MM.1S (cell line): ENCODE measurements around the gene ENOPH1.

Source experiments
- DNase-seq: peaks from one replicate; pipeline ENCODE4 v3.0.0-alpha.2; 2015
- H2AFZ ChIP-seq: fragments of 300-600 bp; sonication (generic); 2 replicates; pipeline ENCODE4 v1.6.0; 2016; ENCODE audit warnings: antibody characterized with exemption, low read length
- H3F3A ChIP-seq: fragments of 300-600 bp; sonication (generic); 2 replicates; pipeline ENCODE4 v1.6.1; 2016; ENCODE audit warnings: mild to moderate bottlenecking, antibody characterized with exemption, low read length, moderate library complexity, mixed read lengths; ENCODE audit not compliant: insufficient read depth
- H3K27ac ChIP-seq: fragments of 300-600 bp; sonication (generic); 2 replicates; pipeline ENCODE4 v1.5.1; 2016; ENCODE audit warnings: mild to moderate bottlenecking, low read length
- H3K27me3 ChIP-seq: fragments of 300-600 bp; sonication (generic); replicated peaks from 2 replicates; pipeline ENCODE4 v1.6.0; 2016; ENCODE audit warnings: low read length; ENCODE audit not compliant: insufficient read depth
- H3K36me3 ChIP-seq: fragments of 300-600 bp; sonication (generic); replicated peaks from 2 replicates; pipeline ENCODE4 v1.6.1; 2016; ENCODE audit warnings: mild to moderate bottlenecking, low read length, mixed read lengths; ENCODE audit not compliant: insufficient read depth
- H3K4me1 ChIP-seq: fragments of 300-600 bp; sonication (generic); 2 replicates; pipeline ENCODE4 v1.6.1; 2016; ENCODE audit warnings: low read length, mixed read lengths
- H3K4me2 ChIP-seq: fragments of 300-600 bp; sonication (generic); 2 replicates; pipeline ENCODE4 v1.6.0; 2016; ENCODE audit warnings: low read depth, low read length
- H3K4me3 ChIP-seq: fragments of 300-600 bp; sonication (generic); 2 replicates; pipeline ENCODE4 v1.5.1; 2016; ENCODE audit warnings: low read length, mixed read lengths
- H3K79me2 ChIP-seq: fragments of 300-600 bp; sonication (generic); 2 replicates; pipeline ENCODE4 v1.6.1; 2016; ENCODE audit warnings: mixed run types, low read length, mixed read lengths
- H3K9ac ChIP-seq: fragments of 300-600 bp; sonication (generic); 2 replicates; pipeline ENCODE4 v1.6.1; 2016; ENCODE audit warnings: low read length, mixed read lengths
- H3K9me2 ChIP-seq: fragments of 300-600 bp; sonication (generic); replicated peaks from 2 replicates; pipeline ENCODE4 v1.6.1; 2016; ENCODE audit warnings: mild to moderate bottlenecking, low read length, mixed read lengths; ENCODE audit not compliant: insufficient read depth
- H3K9me3 ChIP-seq: fragments of 300-600 bp; sonication (generic); replicated peaks from 2 replicates; pipeline ENCODE4 v1.6.1; 2016; ENCODE audit warnings: mild to moderate bottlenecking, low read length, mixed read lengths; ENCODE audit not compliant: insufficient read depth
- H4K20me1 ChIP-seq: fragments of 300-600 bp; sonication (generic); 2 replicates; pipeline ENCODE4 v1.6.1; 2016; ENCODE audit warnings: mild to moderate bottlenecking, low read length, moderate library complexity, mixed read lengths; ENCODE audit not compliant: insufficient read depth
- EZH2 ChIP-seq: fragments of 300-600 bp; sonication (generic); optimal IDR thresholded peaks from 2 replicates; pipeline ENCODE3; 2017; ENCODE audit warnings: low read depth, mild to moderate bottlenecking, antibody characterized with exemption, low read length, mixed read lengths
- EZH2phosphoT487 ChIP-seq: fragments of 300-600 bp; sonication (generic); IDR thresholded peaks from 2 replicates; pipeline ENCODE4 v1.6.1; 2018; ENCODE audit warnings: antibody characterized with exemption, low read length
- TF ChIP-seq, protein P1 (sequence below): fragments of 300-600 bp; sonication (generic); IDR thresholded peaks from 2 replicates; pipeline ENCODE4 v1.5.1; 2016; ENCODE audit warnings: antibody characterized with exemption, low read length, mixed read lengths

The ENOPH1 gene

DNA sequence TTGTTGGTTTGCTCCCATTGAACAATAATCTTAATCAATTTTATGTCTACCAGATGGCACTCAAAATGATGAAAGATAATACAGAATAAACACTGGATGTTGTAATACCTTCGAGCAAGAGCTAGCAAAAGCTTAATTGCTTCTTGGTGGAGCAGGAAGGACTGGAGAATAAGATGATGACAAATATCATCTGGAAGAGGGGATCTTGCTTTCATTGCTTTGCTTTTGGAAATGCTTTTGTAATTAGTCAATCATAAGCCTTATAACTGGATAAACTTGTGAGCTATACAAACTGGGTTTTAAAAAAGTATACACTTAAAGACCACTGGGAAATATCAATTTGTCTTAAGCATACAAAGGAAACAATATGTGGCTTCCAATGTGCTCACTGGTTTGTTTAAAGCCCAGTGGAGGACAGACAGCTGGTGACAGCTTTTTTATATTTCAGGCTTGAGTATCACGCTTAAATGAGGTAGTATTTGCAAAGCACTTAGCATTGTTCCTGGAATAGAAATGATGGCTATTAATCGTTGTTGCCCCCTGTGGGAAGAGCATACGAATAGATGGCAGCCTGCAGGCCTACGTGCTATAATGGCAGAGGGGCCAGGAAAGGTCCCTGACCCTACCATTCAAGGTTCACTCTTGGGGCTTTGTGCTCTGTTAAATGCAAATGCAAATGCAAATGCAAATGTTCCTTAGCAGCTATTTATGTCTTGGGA, 70.2 kb downstream of the ENOPH1 start:
- Histone ChIP-seq H3K79me2 (no peaks in the 10 kb centered on the region), H3K4me2 (no peak overlapping the region)
- DNase-seq = no peak

DNA sequence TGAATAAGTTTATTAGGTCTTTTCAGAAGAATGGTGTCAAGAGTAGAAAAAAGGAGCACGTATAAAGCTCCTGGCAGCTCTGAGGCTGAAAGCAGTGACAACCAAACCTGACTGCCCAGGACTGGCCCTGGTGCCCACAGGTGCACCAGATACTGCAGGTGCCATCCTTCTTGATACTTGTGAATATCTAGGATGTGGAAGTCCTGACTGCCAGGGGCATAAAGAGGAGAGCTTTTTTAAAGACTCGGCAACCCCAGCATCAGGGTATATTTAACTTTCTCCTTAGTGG, 70.7 kb downstream of the ENOPH1 start:
- Histone ChIP-seq H3F3A (no peaks in the 10 kb centered on the region), H3K9me2 (no peaks in the 10 kb centered on the region), H3K27ac (no peak overlapping the region), H2AFZ (no peak overlapping the region), H3K4me3 (no peak overlapping the region), H3K9me3 (no peaks in the 10 kb centered on the region), H3K79me2 (no peaks in the 10 kb centered on the region), H3K27me3 (no peaks in the 10 kb centered on the region), H4K20me1 (no peaks in the 10 kb centered on the region), H3K36me3 (no peaks in the 10 kb centered on the region), H3K9ac (no peak overlapping the region), H3K4me1 (no peaks in the 10 kb centered on the region), H3K4me2 (no peak overlapping the region)
- no peak for DNase-seq
- TF ChIP-seq, protein P1, sequence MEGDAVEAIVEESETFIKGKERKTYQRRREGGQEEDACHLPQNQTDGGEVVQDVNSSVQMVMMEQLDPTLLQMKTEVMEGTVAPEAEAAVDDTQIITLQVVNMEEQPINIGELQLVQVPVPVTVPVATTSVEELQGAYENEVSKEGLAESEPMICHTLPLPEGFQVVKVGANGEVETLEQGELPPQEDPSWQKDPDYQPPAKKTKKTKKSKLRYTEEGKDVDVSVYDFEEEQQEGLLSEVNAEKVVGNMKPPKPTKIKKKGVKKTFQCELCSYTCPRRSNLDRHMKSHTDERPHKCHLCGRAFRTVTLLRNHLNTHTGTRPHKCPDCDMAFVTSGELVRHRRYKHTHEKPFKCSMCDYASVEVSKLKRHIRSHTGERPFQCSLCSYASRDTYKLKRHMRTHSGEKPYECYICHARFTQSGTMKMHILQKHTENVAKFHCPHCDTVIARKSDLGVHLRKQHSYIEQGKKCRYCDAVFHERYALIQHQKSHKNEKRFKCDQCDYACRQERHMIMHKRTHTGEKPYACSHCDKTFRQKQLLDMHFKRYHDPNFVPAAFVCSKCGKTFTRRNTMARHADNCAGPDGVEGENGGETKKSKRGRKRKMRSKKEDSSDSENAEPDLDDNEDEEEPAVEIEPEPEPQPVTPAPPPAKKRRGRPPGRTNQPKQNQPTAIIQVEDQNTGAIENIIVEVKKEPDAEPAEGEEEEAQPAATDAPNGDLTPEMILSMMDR = no peak
- no peak for TF ChIP-seq EZH2
- TF ChIP-seq EZH2phosphoT487 = no peak

More for the DNA sequence above, 70.2 kb downstream of the ENOPH1 start:
- Histone ChIP-seq H4K20me1 (no peaks in the 10 kb centered on the region), H2AFZ (no peak overlapping the region), H3F3A (no peaks in the 10 kb centered on the region), H3K4me3 (no peak overlapping the region), H3K27ac (no peak overlapping the region), H3K9ac (no peak overlapping the region), H3K4me1 (no peaks in the 10 kb centered on the region), H3K27me3 (no peaks in the 10 kb centered on the region), H3K9me3 (no peaks in the 10 kb centered on the region), H3K9me2 (no peaks in the 10 kb centered on the region), H3K36me3 (no peaks in the 10 kb centered on the region)
- TF ChIP-seq, protein P1 = no peak
- no peak for TF ChIP-seq EZH2
- TF ChIP-seq EZH2phosphoT487 = no peak

DNA sequence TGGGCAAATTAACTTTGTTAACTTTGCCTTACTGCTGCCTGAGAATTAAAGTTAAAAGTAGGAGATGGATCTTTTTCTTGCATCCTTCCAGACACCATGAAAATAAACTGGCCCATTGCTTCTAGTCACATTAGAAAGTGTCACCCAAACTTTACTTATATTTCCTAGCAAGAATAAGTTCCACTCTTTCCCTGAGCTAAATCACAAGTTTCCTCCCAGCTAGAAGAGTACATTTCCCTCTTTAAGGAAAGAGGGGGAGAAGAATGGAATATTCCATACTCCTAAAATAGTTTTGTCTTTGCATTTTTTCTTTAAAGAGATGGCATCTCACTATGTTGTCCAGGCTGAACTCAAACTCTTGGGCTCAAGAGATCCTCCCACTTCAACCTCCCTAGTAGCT, 77.6 kb downstream of the ENOPH1 start:
- Histone ChIP-seq H3K36me3 (no peaks in the 10 kb centered on the region), H3K4me3 (no peak overlapping the region), H3K27ac (no peak overlapping the region), H3K27me3 (no peaks in the 10 kb centered on the region), H3F3A (no peaks in the 10 kb centered on the region), H2AFZ (no peak overlapping the region), H3K9me3 (no peaks in the 10 kb centered on the region), H3K79me2 (no peaks in the 10 kb centered on the region), H3K9ac (no peak overlapping the region), H3K4me2 (no peak overlapping the region), H4K20me1 (no peaks in the 10 kb centered on the region), H3K4me1 (no peaks in the 10 kb centered on the region), H3K9me2 (no peaks in the 10 kb centered on the region)
- DNase-seq = no peak
- TF ChIP-seq EZH2 = no peak
- TF ChIP-seq, protein P1 = no peak
- TF ChIP-seq EZH2phosphoT487 = no peak
